ENCODE results near the gene CHST3.

DNA sequence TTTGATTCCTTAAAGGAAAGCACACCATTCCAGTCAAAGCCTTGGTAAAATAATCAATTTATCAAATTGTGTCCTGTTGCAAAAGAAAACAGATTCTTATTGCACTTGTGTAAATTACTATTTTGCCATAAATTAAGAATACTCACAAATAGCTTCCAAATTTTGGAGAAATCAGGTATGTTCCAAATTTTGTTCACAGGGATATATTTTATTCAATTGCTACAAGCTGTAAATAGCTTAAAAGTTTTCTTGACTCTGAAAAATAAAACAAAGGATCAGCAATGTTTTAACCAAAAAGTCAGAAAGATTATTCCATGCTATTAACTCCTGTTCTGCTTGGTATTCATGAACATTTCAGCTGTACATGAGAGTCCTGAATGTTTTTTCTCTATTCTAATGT is 47.4 kb upstream of the CHST3 start:
- TF ChIP-seq POLR2A (IDR thresholded peaks at IDR 0.05) (no peak), CTCF (IDR thresholded peaks at IDR 0.05) (no peak), EP300 (IDR thresholded peaks at IDR 0.05) (no peak)

Data from tibial nerve (tissue), 4 donors.